ENCODE results near the gene ZBTB16.

Gene ZBTB16

DNA sequence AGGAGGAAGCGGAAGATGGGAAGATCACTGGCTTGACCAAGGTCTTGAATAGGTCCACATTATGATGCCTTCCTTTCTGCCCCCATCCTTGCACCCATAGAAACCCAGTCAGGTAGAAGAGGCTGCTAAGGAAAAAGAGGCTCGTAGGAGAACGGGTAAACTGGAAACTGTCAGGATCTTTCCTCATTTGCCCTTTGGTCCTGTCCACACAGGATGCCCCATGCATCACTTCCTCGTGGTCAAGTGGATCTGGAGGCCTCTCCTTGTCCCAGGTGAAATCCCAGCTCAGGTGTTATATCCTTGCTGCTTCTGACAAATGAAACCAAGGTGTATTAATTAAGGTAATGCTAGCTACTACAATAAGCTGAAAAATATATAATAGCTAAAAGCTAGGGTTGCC lies 8.0 kb upstream of the ZBTB16 start:
- no peak for DNase-seq (ENCODE audit: low read depth)
- TF ChIP-seq MAX (IDR thresholded peaks at IDR 0.05; ENCODE audit: low read depth, low read length), result no peak
- TF ChIP-seq CTCF (IDR thresholded peaks at IDR 0.05; ENCODE audit: low read depth, low read length), result no peak
- no peak for TF ChIP-seq MYC (IDR thresholded peaks at IDR 0.05; ENCODE audit: low read depth, low read length)
- no peak for TF ChIP-seq POLR2A (IDR thresholded peaks at IDR 0.05; ENCODE audit: extremely low read depth, insufficient read length)
- H3K4me3 ChIP-seq (ENCODE audit: low read depth, low read length), result no peak overlapping the region

GRCh38 chr11:114052160-114052559 lies 7.4 kb upstream of the ZBTB16 start:
- H3K4me3 ChIP-seq (ENCODE audit: low read depth, low read length), result no peak overlapping the region
- TF ChIP-seq MYC (IDR thresholded peaks at IDR 0.05; ENCODE audit: low read depth, low read length) (no peak), POLR2A (IDR thresholded peaks at IDR 0.05; ENCODE audit: extremely low read depth, insufficient read length) (no peak), MAX (IDR thresholded peaks at IDR 0.05; ENCODE audit: low read depth, low read length) (no peak), CTCF (IDR thresholded peaks at IDR 0.05; ENCODE audit: low read depth, low read length) (no peak)
- no peak for DNase-seq (ENCODE audit: low read depth)

DNA sequence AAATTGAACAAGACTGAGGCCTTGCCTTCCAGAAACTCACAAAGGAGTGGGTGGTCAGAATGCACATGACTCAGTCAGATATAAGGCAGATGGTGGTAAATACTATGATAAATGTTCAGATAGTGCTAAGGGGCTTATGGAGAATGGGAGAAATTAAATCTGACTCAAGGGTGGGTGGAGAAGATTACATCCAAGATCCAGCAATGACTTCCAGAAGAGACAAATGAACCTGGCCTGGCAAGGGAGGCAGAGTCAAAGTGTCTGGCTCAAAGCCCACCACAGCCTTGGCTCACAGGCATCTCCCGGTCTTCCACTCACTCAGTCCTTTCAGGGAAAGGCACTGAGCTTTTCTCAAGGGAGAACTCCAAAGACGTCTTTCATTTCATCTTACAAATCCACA lies 6.1 kb upstream of the ZBTB16 start:
- no peak for DNase-seq (ENCODE audit: low read depth)
- TF ChIP-seq CTCF (IDR thresholded peaks at IDR 0.05; ENCODE audit: low read depth, low read length) (no peak), MAX (IDR thresholded peaks at IDR 0.05; ENCODE audit: low read depth, low read length) (no peak), POLR2A (IDR thresholded peaks at IDR 0.05; ENCODE audit: extremely low read depth, insufficient read length) (no peak), MYC (IDR thresholded peaks at IDR 0.05; ENCODE audit: low read depth, low read length) (no peak; the same call in 1 of the 2 replicates)

GRCh38 chr11:114054806-114055205 lies 4.7 kb upstream of the ZBTB16 start:
- H3K4me3 ChIP-seq (ENCODE audit: low read depth, low read length), result no peak overlapping the region
- DNase-seq (ENCODE audit: low read depth), result no peak
- TF ChIP-seq POLR2A (IDR thresholded peaks at IDR 0.05; ENCODE audit: extremely low read depth, insufficient read length), result no peak

More for the DNA sequence above, 6.1 kb upstream of the ZBTB16 start:
- no peak overlapping the region for H3K4me3 ChIP-seq (ENCODE audit: low read depth, low read length)

DNA sequence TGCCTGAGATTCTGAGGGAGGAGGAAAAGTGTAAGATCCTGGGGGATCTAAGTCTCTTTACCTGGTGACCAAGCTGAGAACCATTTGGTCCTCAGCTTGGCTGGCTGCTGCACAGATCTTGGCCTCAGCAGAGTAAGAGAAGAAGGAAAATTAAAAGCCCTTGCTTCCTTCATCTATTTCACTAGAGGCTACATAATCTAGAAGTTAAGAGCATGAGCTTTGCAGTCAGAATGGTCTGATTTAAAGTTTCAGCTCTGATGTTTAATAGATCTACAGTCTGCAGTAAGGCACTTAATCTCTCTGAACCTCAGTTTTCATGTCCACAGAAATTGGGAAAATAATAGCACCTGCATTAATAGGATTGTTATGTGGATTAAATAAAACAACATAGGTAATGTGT lies 3.1 kb upstream of the ZBTB16 start:
- DNase-seq (ENCODE audit: low read depth), result no peak
- TF ChIP-seq CTCF (IDR thresholded peaks at IDR 0.05; ENCODE audit: low read depth, low read length) (no peak), MYC (IDR thresholded peaks at IDR 0.05; ENCODE audit: low read depth, low read length) (no peak)
- H3K4me3 ChIP-seq (ENCODE audit: low read depth, low read length), result no peak overlapping the region

- no peak for DNase-seq (ENCODE audit: low read depth)
- H3K4me3 ChIP-seq (ENCODE audit: low read depth, low read length), result no peak overlapping the region
- no peak for TF ChIP-seq CTCF (IDR thresholded peaks at IDR 0.05; ENCODE audit: low read depth, low read length)
- no peak for TF ChIP-seq MYC (IDR thresholded peaks at IDR 0.05; ENCODE audit: low read depth, low read length)
- no peak for TF ChIP-seq POLR2A (IDR thresholded peaks at IDR 0.05; ENCODE audit: extremely low read depth, insufficient read length)
- TF ChIP-seq MAX (IDR thresholded peaks at IDR 0.05; ENCODE audit: low read depth, low read length), result no peak
Observed at GRCh38 chr11:114057147-114057546, 2.4 kb upstream of the ZBTB16 start.

Data from NB4 (cell line).